Measurements from ENCODE around the gene LHPP.
"Not testable (repeated sequence)": the region's sequence is repeated elsewhere in the genome, so short reads cannot be mapped to it uniquely, and the experiment has no call there.

Gene LHPP, protein sequence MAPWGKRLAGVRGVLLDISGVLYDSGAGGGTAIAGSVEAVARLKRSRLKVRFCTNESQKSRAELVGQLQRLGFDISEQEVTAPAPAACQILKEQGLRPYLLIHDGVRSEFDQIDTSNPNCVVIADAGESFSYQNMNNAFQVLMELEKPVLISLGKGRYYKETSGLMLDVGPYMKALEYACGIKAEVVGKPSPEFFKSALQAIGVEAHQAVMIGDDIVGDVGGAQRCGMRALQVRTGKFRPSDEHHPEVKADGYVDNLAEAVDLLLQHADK

DNA sequence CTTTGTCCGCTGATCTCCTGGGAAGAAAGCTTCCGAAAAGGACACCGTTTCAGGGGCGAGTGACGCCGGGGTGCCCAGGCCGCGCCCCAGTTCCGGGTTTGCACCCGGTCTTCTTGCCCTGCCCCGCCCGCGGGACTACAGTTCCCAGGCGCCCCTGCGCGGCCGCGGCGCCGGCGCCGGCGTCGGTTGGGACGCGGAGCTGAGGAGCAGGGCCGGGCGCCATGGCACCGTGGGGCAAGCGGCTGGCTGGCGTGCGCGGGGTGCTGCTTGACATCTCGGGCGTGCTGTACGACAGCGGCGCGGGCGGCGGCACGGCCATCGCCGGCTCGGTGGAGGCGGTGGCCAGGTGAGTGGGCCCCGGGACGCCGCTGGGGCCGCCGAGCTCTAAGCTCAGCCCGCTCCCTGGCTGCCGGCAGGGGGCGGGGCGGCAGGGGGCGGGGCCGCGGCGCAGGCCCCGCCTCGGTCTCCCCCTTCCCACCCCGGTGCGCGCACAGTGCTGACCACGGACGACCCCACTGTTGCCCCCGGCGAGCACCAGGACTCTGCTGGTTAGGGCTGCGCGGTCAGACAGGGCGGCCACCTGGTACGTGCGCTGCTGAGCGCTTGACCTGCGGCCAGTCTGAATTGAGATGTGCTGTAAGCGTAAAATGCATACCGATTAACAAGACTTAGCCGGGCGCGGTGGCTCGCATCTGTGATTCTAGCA is at the start of gene LHPP:
Gene LHPP (plus strand): TSS at position 182 of the 706 bp plus-strand sequence. CDS start 40 bp downstream, at position 222.
- DNase-seq = peak; percentile 84 to 85

DNA sequence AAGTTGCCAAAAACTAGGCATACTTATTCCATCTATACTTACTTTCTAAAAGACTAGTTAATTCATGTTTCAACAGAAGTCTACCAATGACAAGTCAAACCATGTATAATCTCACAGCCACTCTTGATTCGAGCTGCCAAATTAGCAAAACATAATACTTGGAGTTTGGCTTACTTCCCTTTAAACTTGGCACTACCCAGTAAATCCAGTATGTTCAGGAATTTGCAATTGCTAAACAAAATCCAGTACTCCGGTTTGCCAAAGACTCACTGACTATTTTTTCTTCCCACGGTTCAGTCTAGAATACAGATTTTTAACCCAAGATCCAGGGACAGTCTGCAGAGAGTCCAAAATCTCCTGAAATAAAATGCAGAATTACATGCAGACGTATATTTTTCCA is 47.5 kb upstream of the LHPP start:
- no peak for DNase-seq

DNA sequence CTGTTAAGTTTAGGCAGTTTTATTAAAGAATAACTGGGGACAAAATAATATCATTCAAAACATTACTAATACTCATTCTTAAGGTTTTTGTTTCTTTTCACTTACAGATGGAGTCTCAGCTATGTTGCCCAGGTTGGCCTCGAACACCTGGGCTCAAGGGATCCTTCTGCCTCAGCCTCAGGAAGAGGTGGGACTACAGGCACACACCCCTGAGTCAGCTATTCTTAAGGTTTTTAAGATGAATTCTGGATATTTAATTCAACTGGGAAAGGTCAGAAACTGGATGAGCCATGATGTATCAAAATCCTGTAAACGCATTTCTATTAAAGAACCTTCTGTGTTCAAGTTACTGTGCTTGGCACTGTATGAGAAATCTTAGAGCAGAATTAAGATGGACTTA is 46.4 kb upstream of the LHPP start:
- no peak for DNase-seq

DNA sequence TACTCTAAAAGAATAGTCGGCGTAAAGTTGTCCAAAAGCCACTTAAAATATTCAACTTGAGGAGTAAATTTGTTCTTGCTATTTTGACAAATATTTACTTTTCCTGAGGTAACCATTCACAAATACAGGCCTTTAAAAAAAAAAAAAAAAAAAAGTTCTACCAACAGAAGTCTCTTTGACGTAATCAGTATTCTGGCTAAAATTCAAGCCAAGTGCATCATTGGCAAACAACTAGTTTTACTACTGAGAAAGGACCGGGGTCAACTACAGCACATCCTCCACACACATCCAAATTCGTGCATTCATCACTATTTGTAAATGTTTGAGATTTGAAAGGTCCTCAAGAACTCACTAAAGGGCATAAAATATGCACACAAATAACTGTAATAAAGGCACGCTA is 44.9 kb upstream of the LHPP start:
- no peak for DNase-seq

DNA sequence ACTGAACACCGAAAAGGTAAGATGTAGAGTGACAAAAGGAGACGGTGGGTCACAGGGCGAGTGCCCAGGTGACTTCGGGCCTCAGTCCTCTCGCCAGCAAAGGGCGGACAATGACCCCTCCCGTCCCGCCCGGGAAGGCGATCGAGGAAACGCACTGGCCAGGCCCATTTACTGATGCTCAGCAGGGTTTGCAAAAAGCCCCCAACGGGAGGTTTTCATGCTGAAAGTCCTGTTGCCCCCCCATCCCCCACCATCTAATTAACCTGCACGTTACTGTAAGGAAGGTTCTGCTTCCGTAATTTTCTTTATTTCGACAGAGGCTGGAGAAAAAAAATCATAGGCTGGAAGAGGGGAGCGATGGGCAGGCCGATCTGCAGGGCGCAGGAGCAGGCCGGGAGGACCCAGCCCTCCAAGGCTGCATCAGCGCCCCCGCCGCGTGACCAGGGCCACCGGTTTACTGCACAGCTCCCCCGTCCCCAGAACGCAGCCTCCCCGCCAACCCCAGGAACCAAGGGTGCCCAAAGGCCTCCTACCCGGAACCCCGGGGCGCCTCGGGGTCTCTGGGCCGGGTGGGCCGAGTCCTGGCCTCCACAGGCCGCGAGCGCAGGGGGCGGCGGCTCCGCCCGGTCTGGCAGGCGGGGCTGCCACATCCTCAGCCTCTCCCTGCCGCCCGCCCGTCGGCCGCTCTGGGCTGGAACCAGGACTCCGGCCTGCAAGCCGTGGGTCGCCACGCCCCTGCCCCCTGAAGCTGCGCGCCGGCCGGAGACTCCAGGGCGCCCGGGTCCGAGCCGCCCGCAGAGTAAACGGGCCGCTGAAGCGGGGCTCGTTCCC is 43.5 kb upstream of the LHPP start:
- peak; percentile 25 to 31 for DNase-seq

DNA sequence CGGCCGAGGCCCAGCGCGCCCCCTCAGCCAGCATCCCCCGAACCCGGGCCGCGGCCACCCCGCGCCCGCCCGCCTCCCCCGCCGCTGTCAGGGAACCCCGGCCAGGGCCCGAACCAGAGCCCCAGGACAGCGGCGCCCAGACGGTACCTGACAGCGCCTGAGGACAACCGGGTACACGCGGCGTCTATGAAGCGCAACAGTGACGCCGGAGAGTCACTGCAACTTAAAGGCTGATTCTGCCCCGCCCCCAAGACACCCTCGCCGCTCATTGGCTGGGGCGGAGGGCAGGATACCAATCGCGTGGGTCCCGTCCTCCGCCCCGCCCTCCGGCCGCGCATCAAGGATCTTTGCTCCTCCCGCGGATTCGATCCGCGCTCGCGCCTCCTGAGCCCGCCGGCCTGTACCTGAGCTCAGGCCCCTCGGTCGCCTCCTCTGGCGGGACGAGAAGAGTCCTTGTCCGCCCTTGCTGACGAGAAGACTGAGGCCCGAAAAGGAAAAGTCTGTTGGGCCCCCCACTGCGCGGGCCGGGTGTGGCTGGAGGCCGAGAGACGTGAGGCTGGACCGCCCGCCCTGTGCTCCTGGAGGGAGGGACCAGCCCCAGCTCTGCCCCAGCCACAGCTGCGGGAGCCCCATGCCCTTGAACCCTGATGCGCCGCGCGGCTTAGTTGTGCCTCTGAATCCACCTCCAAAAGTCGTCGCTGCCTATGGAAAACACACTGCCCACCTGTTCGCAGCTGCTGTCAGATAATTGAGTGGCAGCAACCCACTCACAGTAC is 42.7 kb upstream of the LHPP start, which contains the start of gene OAT:
Gene OAT (minus strand): TSS at position 198 of the 776 bp plus-strand sequence. CDS start 6,752 bp downstream, outside the sequence.
- DNase-seq = peak; percentile 92 to 93

DNA sequence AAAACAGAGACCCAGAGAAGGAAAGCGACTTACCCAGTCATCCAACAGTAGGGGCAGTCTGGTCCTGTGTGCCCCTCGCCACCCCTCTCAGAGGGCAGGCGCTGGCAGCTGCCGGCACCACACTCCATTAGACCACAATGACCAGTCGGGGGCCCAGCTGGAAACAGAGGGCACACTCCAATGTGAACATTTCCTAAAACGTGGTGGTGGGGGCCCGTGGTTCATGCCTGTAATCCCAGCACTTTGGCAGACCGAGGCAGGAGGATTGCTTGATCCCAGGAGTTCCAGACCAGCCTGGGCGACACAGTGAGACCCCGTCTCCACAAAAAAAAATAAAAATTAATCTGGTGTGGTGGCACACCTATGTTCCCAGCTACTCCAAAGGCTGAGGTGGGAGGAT is 42.0 kb upstream of the LHPP start:
- no peak for DNase-seq

DNA sequence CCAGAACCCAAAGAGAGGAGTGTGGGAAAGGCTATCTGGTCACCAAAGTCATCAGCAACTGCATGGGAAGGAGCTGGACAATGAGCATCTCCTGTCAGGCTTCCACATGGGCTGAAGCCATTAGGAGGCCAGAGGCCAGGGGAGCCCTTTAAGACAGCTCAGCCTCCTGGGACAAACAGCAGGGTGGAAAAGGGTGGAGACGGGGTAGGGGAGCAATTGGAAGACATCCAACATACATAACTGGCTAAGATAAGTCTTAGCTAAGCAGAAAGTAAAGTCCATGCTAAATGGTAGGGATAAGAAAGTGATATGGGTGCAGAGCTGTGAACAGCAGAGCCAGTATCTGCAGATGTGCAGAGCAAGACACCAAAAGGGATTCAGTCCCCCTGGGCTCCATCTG is 41.4 kb upstream of the LHPP start:
- DNase-seq = no peak

DNA sequence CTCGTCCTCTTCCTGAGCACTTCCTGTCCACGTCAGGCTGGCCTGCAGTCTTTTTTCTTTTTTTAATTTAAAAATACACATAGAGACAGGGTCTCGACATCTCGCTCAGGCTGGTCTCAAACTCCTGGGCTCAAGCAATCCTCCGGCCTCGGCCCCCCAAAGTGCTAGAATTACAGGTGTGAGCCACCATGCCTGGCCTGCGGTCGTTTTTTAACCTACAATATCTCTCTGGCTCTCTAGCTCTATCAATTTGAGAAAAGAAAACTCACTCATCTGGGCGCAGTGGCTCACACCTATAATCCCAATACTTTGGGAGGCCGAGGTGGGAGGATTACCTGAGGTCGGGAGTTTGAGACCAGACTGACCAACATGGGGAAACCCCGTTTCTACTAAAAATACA is 38.9 kb upstream of the LHPP start:
- no peak for DNase-seq

DNA sequence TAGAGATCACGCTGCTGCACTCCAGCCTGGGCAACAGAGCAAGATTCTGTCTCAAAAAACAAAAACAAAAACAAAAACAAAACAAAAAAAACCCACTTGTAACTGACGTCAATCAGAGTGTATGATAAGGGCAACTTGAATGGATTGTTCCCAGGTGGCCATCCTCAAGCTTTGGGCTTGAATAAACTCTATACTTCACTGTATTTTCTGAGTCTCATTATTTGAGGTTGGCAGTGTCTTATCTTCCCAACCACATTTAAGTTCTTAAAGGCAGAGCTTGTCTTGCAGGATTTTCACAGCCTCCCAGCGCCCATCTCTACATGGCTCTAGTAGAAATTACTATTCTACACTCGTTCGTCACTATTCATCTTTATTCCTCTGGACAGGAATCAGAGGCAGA is 37.8 kb upstream of the LHPP start:
- no peak for DNase-seq

DNA sequence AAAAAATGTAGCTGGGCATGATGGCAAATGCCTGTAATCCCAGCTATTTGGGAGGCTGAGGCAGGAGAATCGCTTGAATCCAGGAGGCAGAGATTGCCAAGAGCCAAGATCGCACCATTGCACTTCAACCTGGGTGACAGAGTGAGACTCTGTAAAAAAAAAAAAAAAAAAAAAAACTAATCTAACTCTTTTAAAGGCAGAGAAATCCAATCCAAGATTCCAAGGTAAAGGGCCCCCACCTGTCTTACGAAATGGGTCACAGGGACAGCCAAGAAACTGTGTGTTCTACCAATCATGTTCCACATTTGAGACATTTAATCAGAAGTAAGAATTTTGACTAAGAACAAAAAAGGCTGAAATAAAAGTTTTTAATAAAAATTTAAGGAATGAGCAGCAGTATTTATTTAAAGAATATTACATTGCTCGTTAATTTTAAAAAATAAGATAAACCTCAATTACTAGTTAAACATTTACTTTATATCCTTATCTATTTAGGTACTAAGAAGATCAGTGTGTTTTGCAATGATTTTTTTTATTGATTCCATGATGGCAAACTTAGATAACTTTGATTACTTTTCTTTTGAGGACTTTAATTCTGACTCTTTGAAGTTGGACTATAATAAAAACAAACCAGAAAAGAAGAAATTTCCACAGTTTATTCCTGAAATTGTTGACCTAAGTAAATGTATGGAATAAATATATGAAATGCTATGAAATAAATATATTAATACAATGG is 36.2 kb upstream of the LHPP start:
- DNase-seq = no peak

DNA sequence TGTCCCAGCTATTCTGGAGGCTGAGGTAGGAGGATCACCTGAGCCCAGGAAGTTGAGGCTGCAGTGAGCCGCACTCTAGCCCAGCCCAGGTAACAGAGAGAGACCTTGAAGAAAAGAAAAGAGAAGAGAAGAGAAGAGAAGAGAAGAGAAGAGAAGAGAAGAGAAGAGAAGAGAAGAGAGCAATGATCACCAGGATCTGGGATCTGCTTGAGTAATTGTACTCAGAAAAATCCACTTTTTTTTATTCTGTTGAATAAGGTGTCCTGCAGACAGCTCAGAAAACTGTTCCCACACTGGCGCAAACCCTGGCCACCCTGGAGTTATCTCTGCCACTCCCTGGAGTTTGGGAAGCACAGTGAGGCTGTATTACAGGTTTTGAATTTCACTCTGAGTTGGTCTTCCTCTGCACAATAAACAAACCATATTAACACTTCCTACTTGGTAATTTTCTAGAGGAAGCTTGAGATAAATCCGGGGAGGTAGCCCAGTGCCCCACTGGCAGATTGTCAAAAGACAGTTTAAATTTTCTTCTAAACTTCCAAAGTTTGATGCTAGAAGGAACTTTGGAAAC is 33.3 kb upstream of the LHPP start:
- DNase-seq = no peak

DNA sequence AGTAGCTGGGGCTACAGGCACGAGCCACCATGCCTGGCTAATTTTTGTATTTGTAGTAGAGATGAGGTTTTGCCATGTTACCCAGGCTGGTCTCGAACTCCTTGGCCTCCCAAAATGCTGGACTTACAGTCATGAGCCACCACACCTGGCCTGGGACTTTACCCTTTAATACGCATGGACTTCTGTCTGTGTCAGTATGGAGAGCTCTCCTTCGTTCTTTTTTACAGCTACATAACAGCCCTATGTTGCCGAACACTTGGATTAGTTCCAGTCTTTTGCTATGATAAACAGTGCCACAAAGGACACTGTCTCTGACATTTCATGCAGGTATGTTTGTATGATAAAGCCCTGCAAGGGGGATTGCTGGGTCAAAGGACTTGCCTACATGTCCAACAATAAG is 32.0 kb upstream of the LHPP start:
- no peak for DNase-seq

DNA sequence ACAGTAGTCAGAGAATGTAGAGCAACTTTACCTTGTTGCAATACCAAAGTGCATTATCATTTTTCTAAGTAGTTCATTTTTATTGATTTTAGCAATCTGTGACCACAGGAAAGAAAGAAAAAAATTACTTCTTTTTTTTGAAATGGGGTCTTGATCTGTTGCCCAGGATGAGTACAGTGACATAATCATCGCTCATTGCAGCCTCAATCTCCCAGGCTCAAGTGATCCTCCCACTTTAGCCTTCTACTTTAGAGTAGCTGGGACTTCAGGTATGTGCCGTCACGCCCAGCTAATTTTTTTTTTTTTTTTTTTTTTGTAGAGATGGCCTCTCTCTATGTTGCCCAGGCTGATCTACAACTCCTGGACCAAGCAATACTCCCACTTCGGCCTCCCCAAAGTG is 31.5 kb upstream of the LHPP start:
- no peak for DNase-seq

DNA sequence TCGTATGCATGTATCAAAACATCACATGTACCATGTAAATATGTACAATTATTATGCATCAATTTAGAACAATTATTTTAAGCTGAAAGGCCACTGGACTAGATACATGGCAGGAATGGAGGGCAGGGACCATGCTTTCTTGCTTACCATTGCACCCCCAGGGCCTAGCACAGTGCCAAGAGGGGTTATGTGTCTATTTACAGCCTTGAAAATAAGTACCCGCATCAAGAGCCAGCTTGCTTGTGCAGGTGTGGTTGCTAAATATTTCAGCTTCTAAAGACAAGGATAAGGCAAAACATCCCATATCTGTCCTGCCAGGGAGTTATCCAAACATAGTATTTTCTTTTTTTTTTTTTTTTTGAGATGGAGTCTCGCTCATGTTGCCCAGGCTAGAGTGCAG is 28.2 kb upstream of the LHPP start:
- DNase-seq = no peak

DNA sequence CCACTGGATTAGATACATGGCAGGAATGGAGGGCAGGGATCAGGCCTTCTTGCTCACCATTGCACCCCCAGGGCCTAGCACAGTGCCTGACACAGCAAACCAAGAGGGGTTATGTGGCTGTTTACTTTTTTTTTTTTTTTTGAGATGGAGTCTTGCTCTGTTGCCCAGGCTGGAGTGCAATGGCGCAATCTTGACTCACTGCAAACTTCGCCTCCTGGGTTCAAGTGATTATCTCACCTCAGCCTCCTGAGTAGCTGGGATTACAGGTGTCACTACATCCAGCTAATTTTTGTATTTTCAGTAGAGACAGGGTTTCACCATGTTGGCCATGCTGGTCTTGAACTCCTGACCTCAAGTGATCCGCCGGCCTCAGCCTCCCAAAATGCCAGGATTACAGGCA is 25.9 kb upstream of the LHPP start:
- DNase-seq = not testable (repeated sequence)

DNA sequence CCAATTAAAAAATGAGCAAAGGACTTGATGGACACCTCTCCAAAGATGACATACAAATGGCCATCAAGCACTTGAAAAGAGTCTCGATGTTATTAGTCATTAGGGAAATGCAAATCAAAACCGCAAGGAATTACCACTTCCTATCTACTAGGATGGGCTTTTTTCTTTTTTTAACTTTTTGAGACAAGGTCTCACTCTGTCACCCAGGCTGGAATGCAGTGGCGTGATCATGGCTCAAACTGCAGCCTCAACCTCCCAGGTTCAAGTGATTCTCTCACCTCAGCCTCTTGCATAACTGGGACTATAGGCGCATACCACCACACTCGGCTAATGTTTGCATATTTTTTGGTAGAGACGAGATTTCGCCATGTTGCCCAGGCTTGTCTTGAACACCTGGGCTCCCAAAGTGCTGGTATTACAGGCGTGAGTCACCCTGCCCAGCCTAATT is 25.4 kb upstream of the LHPP start:
- no peak for DNase-seq

DNA sequence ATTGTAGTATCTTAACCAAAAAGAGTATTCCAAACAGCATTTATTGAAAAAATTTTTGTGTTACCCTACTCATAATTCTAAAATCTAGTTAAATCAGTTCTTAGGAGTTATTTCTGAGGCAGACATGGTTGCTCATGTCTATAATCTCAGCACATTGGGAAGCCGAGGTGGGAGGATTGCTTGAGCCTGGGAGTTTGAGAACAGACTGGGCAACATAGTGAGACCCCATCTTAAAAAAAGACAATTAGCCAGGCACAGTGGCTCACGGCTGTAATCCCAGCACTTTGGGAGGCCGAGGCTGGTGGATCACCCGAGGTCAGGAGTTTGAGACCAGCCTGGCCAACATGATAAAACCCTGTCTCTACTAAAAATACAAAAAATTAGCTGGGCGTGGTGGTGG is 19.9 kb upstream of the LHPP start:
- not testable (repeated sequence) for DNase-seq

DNA sequence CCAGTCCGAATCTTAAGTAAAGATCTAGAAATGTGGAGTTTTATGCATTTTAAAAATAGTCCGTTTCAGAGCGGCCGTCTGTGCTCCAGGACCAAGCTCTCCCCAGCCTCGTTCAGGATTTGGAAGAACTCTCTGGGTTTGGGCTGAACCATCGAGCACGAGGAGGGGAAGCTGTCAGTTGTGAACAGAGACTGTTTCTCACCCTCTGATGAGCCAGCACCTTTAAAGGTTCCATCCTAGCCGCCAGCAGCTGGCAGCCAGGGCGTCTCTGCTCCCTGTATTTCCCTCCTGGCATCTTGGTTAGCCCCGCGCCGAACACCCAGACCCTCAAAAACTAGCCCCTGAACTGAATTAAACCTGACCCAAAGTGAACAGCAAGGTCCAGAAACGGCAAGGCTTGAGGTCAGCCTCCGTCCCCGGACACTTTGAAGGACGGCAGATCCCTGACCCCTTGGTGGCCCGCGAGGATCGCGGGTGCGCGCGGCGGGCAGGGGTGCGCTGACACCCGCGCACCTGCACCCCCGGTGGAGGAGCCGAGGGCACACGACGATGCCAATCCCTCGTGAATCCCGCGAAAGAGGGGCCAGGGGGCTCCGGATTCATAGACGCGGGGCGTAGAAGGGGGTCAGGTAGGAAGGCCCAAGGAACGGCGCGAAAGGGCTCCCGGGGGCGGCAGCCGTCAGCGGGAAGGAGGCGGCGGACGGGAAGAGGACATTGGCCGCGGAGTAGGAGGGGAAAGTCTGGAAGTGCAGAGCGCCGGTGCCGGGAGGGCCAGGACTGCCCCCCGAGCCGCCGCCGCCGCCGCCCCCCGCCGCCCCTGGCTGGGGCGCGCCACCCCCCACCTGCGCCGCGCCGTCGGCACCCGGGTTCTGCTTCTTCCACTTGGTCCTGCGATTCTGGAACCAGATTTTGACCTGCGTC is 14.5 kb upstream of the LHPP start:
- DNase-seq = no peak

DNA sequence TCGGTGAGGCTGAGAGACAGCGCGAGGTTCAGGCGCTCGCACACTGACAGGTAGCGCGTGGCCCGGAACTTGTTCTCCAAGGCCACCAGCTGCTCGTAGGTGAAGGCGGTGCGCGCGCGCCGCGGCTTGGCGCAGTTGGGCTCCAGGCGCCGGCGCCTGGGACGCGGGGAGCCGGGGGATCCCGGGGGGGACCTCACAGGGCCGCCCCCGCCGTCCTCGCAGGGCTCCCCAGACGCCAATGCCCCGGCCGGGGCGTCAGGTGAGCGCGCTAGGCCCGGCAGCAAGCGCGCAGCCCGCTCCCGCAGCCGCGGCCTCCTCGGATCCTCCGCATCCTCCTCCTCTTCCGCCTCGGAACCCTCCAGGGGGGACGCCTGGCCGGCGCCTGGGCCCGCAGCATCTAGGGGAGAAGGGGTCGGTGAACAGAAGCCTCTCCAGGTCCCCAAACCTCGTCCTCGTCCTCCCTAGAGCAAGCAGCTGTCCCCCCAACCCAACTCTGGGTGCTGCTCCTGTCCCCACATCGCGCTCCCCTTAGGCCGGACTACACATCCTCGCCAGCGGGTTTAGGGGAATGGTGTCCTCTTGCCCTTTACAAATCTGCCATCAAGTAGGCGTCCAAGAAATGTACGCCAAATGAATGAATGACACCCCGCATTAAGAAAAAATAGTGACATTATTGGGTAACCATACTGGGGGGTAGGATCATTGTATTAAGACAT is 13.7 kb upstream of the LHPP start:
- no peak for DNase-seq

Data from stimulated activated CD4-positive, alpha-beta T cell treated with anti-CD3 and anti-CD28 coated beads, Interleukin-2, amount 100 ng/mL, for 48 hours (primary cell).